ENCODE results near the gene SORCS1. TPM values are rescaled to one million over a fixed set of nuclear protein-coding genes. Genes with fewer than 3 reads are reported as not detected.

SORCS1 gene
- total and polyA plus RNA-seq, 4 donors = 0.08 to 0.21 (median 0.09) TPM; not detected in 1

DNA sequence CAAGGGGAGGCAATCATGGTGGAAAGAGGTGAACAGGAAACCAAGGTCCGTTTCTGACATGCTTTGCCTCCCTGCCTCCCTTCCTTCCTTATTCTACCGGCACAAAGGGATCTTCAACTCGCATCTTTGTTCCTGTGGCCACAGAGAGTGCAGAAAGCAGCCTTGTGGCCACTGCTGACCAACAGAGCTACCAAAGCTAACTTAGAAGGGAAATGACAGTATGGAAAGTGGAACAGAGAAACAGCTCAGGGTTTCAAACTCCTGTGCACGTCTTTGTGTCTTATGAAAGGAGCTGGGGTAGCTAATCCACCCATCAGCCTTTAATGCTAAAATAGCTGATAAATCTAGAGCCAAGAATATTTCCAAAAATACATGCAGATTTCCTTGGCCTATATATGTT lies 588.0 kb downstream of the SORCS1 start:
- Histone ChIP-seq H3K9me3 (ENCODE audit: control insufficient read depth in 4 of 4, low read length in 3 of 4) (no peaks in the 10 kb centered on the region), H3K27ac (ENCODE audit: low read depth in 1 of 2, low read length in 2 of 2) (no peak overlapping the region), H3K9ac (ENCODE audit: low read depth in 1 of 2, low read length in 2 of 2) (no peak overlapping the region), H3K27me3 (ENCODE audit: control insufficient read depth in 4 of 4, insufficient read depth in 4 of 4, low read length in 3 of 4) (peaks cover 0 to 4% (median 0%) of the 10 kb centered on the region in 4 donors), H3K4me1 (ENCODE audit: control insufficient read depth in 4 of 4, insufficient read depth in 4 of 4, low read length in 3 of 4) (peaks cover 0 to under 1% (median 0%) of the 10 kb centered on the region in 4 donors), H3K36me3 (ENCODE audit: control insufficient read depth in 4 of 4, insufficient read depth in 3 of 4, low read depth in 1 of 4, low read length in 3 of 4) (no peaks in the 10 kb centered on the region), H3K4me3 (ENCODE audit: low read depth in 1 of 3, low read length in 3 of 3) (no peak overlapping the region)
- TF ChIP-seq EGR1 (IDR thresholded peaks at IDR 0.05; ENCODE audit: low read depth in 2 of 2) = no peak
- TF ChIP-seq, protein P1, sequence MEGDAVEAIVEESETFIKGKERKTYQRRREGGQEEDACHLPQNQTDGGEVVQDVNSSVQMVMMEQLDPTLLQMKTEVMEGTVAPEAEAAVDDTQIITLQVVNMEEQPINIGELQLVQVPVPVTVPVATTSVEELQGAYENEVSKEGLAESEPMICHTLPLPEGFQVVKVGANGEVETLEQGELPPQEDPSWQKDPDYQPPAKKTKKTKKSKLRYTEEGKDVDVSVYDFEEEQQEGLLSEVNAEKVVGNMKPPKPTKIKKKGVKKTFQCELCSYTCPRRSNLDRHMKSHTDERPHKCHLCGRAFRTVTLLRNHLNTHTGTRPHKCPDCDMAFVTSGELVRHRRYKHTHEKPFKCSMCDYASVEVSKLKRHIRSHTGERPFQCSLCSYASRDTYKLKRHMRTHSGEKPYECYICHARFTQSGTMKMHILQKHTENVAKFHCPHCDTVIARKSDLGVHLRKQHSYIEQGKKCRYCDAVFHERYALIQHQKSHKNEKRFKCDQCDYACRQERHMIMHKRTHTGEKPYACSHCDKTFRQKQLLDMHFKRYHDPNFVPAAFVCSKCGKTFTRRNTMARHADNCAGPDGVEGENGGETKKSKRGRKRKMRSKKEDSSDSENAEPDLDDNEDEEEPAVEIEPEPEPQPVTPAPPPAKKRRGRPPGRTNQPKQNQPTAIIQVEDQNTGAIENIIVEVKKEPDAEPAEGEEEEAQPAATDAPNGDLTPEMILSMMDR (IDR thresholded peaks at IDR 0.05; ENCODE audit: low read depth, low read length, missing input control) = no peak
- WGBS = 62% methylated on average over 4 of the region's 4 CpGs
- DNase-seq (ENCODE audit: low spot score) = no peak

DNA sequence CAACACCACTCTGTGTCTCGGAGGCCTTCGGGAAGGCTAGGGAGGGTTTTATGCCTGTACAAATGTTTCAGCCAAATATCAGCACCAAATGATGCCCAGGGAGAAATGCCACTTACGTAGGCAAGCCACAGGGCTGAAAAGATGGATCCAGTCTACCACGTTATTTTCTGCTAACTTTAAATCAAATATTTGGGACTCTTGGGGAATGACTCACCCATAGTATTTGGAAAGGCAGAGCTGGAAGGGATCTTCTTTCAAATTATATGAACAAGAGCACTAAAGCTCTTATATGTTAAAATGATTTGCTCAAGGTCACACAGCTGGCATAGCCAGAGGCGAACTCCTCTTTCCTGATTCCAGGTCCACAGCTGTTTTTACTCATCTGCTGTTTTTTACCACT lies 591.4 kb downstream of the SORCS1 start:
- TF ChIP-seq YY1 (IDR thresholded peaks at IDR 0.05) (no peak), JUND (IDR thresholded peaks at IDR 0.05) (no peak), HNF4A (conservative IDR thresholded peaks at IDR 0.05) (no peak), NR2F2 (IDR thresholded peaks at IDR 0.05) (no peak), TAF1 (conservative IDR thresholded peaks at IDR 0.05) (no peak), FOXA1 (IDR thresholded peaks at IDR 0.05) (no peak), GABPA (IDR thresholded peaks at IDR 0.05 in 1 of 2, conservative IDR thresholded peaks at IDR 0.05 in 1 of 2) (no peak), HNF4G (IDR thresholded peaks at IDR 0.05) (no peak), RAD21 (IDR thresholded peaks at IDR 0.05) (no peak)
- TF ChIP-seq, protein P2, sequence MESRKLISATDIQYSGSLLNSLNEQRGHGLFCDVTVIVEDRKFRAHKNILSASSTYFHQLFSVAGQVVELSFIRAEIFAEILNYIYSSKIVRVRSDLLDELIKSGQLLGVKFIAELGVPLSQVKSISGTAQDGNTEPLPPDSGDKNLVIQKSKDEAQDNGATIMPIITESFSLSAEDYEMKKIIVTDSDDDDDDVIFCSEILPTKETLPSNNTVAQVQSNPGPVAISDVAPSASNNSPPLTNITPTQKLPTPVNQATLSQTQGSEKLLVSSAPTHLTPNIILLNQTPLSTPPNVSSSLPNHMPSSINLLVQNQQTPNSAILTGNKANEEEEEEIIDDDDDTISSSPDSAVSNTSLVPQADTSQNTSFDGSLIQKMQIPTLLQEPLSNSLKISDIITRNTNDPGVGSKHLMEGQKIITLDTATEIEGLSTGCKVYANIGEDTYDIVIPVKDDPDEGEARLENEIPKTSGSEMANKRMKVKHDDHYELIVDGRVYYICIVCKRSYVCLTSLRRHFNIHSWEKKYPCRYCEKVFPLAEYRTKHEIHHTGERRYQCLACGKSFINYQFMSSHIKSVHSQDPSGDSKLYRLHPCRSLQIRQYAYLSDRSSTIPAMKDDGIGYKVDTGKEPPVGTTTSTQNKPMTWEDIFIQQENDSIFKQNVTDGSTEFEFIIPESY (IDR thresholded peaks at IDR 0.05) = no peak
- TF ChIP-seq, protein P3, sequence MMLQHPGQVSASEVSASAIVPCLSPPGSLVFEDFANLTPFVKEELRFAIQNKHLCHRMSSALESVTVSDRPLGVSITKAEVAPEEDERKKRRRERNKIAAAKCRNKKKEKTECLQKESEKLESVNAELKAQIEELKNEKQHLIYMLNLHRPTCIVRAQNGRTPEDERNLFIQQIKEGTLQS (IDR thresholded peaks at IDR 0.05) = no peak
- TF ChIP-seq, protein P4, sequence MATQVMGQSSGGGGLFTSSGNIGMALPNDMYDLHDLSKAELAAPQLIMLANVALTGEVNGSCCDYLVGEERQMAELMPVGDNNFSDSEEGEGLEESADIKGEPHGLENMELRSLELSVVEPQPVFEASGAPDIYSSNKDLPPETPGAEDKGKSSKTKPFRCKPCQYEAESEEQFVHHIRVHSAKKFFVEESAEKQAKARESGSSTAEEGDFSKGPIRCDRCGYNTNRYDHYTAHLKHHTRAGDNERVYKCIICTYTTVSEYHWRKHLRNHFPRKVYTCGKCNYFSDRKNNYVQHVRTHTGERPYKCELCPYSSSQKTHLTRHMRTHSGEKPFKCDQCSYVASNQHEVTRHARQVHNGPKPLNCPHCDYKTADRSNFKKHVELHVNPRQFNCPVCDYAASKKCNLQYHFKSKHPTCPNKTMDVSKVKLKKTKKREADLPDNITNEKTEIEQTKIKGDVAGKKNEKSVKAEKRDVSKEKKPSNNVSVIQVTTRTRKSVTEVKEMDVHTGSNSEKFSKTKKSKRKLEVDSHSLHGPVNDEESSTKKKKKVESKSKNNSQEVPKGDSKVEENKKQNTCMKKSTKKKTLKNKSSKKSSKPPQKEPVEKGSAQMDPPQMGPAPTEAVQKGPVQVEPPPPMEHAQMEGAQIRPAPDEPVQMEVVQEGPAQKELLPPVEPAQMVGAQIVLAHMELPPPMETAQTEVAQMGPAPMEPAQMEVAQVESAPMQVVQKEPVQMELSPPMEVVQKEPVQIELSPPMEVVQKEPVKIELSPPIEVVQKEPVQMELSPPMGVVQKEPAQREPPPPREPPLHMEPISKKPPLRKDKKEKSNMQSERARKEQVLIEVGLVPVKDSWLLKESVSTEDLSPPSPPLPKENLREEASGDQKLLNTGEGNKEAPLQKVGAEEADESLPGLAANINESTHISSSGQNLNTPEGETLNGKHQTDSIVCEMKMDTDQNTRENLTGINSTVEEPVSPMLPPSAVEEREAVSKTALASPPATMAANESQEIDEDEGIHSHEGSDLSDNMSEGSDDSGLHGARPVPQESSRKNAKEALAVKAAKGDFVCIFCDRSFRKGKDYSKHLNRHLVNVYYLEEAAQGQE (IDR thresholded peaks at IDR 0.05) = no peak
- TF ChIP-seq, protein P5, sequence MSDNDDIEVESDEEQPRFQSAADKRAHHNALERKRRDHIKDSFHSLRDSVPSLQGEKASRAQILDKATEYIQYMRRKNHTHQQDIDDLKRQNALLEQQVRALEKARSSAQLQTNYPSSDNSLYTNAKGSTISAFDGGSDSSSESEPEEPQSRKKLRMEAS (IDR thresholded peaks at IDR 0.05) = no peak
- TF ChIP-seq, protein P1 (IDR thresholded peaks at IDR 0.05; ENCODE audit: low read depth, low read length, missing input control) = no peak
- Histone ChIP-seq H3K27ac (ENCODE audit: low read depth in 1 of 2, low read length in 2 of 2) (no peak overlapping the region), H3K9me3 (ENCODE audit: control insufficient read depth in 4 of 4, low read length in 3 of 4) (no peaks in the 10 kb centered on the region), H3K4me1 (ENCODE audit: control insufficient read depth in 4 of 4, insufficient read depth in 4 of 4, low read length in 3 of 4) (peaks cover 0 to 2% (median 0%) of the 10 kb centered on the region in 4 donors), H3K9ac (ENCODE audit: low read depth in 1 of 2, low read length in 2 of 2) (no peak overlapping the region), H3K36me3 (ENCODE audit: control insufficient read depth in 4 of 4, insufficient read depth in 3 of 4, low read depth in 1 of 4, low read length in 3 of 4) (no peaks in the 10 kb centered on the region), H3K4me3 (ENCODE audit: low read depth in 1 of 3, low read length in 3 of 3) (no peak overlapping the region), H3K27me3 (ENCODE audit: control insufficient read depth in 4 of 4, insufficient read depth in 4 of 4, low read length in 3 of 4) (peaks cover 0 to 4% (median 0%) of the 10 kb centered on the region in 4 donors)
- WGBS = 74% methylated on average over 5 of the region's 5 CpGs
- DNase-seq (ENCODE audit: low spot score) = no peak
